GM23338 (cell line): ENCODE results near the gene PRCD. TPM values are rescaled to one million over a fixed set of nuclear protein-coding genes. Genes with fewer than 3 reads are reported as not detected.

Experiments
- ATAC-seq: fragments of 200-7000 bp; cut with Tn5 transposase; 3 replicates; pipeline ENCODE4 v1.9.1; 2020
- DNase-seq: peaks from one replicate; pipeline ENCODE4 v3.0.0-alpha.2; 2015; ENCODE audit warnings: low spot score
- H2AFZ ChIP-seq: fragments of 200-600 bp; sonication (generic); 2 replicates; pipeline ENCODE4 v1.8.0; 2016; ENCODE audit warnings: antibody characterized with exemption, mild to moderate bottlenecking, moderate library complexity
- H3F3A ChIP-seq: fragments of 200-600 bp; sonication (generic); replicated peaks from 2 replicates; pipeline ENCODE4 v1.8.0; 2017; ENCODE audit warnings: antibody characterized with exemption, mixed run types, low read depth
- H3K27ac ChIP-seq: fragments of 200-600 bp; sonication (generic); 2 replicates; pipeline ENCODE4 v1.6.1; 2016; ENCODE audit warnings: low read depth
- H3K27me3 ChIP-seq: fragments of 200-600 bp; sonication (generic); 2 replicates; pipeline ENCODE4 v1.8.0; 2016; ENCODE audit warnings: mild to moderate bottlenecking, mixed run types, moderate library complexity; ENCODE audit not compliant: insufficient read depth
- H3K36me3 ChIP-seq: fragments of 200-600 bp; sonication (generic); 2 replicates; pipeline ENCODE4 v1.8.0; 2016; ENCODE audit warnings: mild to moderate bottlenecking; ENCODE audit not compliant: insufficient read depth
- H3K4me1 ChIP-seq: fragments of 200-600 bp; sonication (generic); 2 replicates; pipeline ENCODE4 v1.8.0; 2016; ENCODE audit warnings: mild to moderate bottlenecking, moderate library complexity; ENCODE audit not compliant: insufficient read depth
- H3K4me2 ChIP-seq: fragments of 200-600 bp; sonication (generic); 2 replicates; pipeline ENCODE4 v1.7.1; 2017; ENCODE audit warnings: mixed run types
- H3K4me3 ChIP-seq: fragments of 200-600 bp; sonication (generic); 2 replicates; pipeline ENCODE4 v1.6.1; 2016; ENCODE audit warnings: mixed run types
- H3K79me2 ChIP-seq: fragments of 200-600 bp; sonication (generic); replicated peaks from 2 replicates; pipeline ENCODE4 v1.8.0; 2017; ENCODE audit warnings: mild to moderate bottlenecking; ENCODE audit not compliant: insufficient read depth
- H3K9me2 ChIP-seq: fragments of 200-600 bp; sonication (generic); 2 replicates; pipeline ENCODE4 v1.8.0; 2017; ENCODE audit not compliant: insufficient read depth
- H4K20me1 ChIP-seq: fragments of 200-600 bp; sonication (generic); replicated peaks from 2 replicates; pipeline ENCODE4 v1.8.0; 2017; ENCODE audit warnings: mild to moderate bottlenecking; ENCODE audit not compliant: insufficient read depth
- H3K27ac Mint-ChIP-seq: 2 replicates; pipeline ENCODE4 v1.8.0; 2020; ENCODE audit warnings: inconsistent platforms, mild to moderate bottlenecking, moderate library complexity, mixed read lengths
- H3K27me3 Mint-ChIP-seq: 3 replicates; pipeline ENCODE4 v1.8.0; 2022; ENCODE audit warnings: low read depth, mild to moderate bottlenecking, moderate library complexity, mixed read lengths, inconsistent platforms; ENCODE audit not compliant: insufficient read depth, poor library complexity
- H3K36me3 Mint-ChIP-seq: 3 replicates; pipeline ENCODE4 v1.8.0; 2021; ENCODE audit warnings: low read depth, mild to moderate bottlenecking, inconsistent platforms, moderate library complexity, mixed read lengths
- H3K4me1 Mint-ChIP-seq: 3 replicates; pipeline ENCODE4 v1.8.0; 2020; ENCODE audit warnings: mild to moderate bottlenecking, inconsistent platforms, mixed read lengths
- H3K4me3 Mint-ChIP-seq: 3 replicates; pipeline ENCODE4 v1.8.0; 2021; ENCODE audit warnings: moderate library complexity, mild to moderate bottlenecking, inconsistent platforms, mixed read lengths
- H3K9me3 Mint-ChIP-seq: 3 replicates; pipeline ENCODE4 v1.8.0; 2020; ENCODE audit warnings: moderate library complexity, mild to moderate bottlenecking, inconsistent platforms, mixed read lengths
- CTCF ChIP-seq, 2 experiments: fragments of 200-600 bp in 1 of 2; sonication (generic) in 1 of 2; conservative IDR thresholded peaks; 2 replicates each; pipeline versions ENCODE4 v1.5.1 to v1.6.1; 2016 to 2017; ENCODE audit warnings: antibody characterized with exemption in 2 of 2, low read depth in 2 of 2, mild to moderate bottlenecking in 2 of 2, moderate library complexity in 1 of 2
- ETS1 ChIP-seq: IDR thresholded peaks from 2 replicates; pipeline ENCODE4 v1.6.1; 2016; ENCODE audit warnings: antibody characterized with exemption
- EZH2 ChIP-seq: fragments of 200-600 bp; sonication (generic); IDR thresholded peaks from one replicate; pipeline ENCODE4 v1.8.0; 2017; ENCODE audit warnings: antibody characterized with exemption, mild to moderate bottlenecking, low read depth; ENCODE audit not compliant: unreplicated experiment
- EZH2phosphoT487 ChIP-seq: fragments of 200-600 bp; sonication (generic); IDR thresholded peaks from one replicate; pipeline ENCODE4 v1.8.1; 2018; ENCODE audit warnings: antibody characterized with exemption; ENCODE audit not compliant: unreplicated experiment
- JUNB ChIP-seq: IDR thresholded peaks from one replicate; pipeline ENCODE4 v1.6.1; 2016; ENCODE audit warnings: antibody characterized with exemption; ENCODE audit not compliant: unreplicated experiment
- NANOG ChIP-seq: IDR thresholded peaks from 2 replicates; pipeline ENCODE4 v1.6.1; 2016; ENCODE audit warnings: antibody characterized with exemption, borderline replicate concordance
- POLR2AphosphoS5 ChIP-seq: IDR thresholded peaks from 2 replicates; pipeline ENCODE4 v1.6.1; 2016; ENCODE audit warnings: antibody characterized with exemption, low read depth
- REST ChIP-seq: IDR thresholded peaks from one replicate; pipeline ENCODE4 v1.6.1; 2018; ENCODE audit warnings: antibody characterized with exemption; ENCODE audit not compliant: unreplicated experiment
- STAT1 ChIP-seq: IDR thresholded peaks from one replicate; pipeline ENCODE4 v1.6.1; 2016; ENCODE audit warnings: antibody characterized with exemption; ENCODE audit not compliant: unreplicated experiment
- polyA plus RNA-seq: library from polyadenylated mRNA; unstranded; fragments of >200 nt; fragmentation: Nextera tagmentation; extraction: Ambion mirVana; gene quantifications from 2 replicates; pipeline ENCODE4 v1.2.1, GENCODE V29; 2016
- total RNA-seq: library from RNA; depleted of rRNA; stranded (reverse); fragments of >200 nt; shearing (Covaris generic); gene quantifications from 2 replicates; pipeline ENCODE4 v1.2.3, GENCODE V29; 2014

Gene PRCD
- total and polyA plus RNA-seq, 2 experiments from 2014 or later = 0.38 to 1.6 TPM

GRCh38 chr17:76578376-76578775, 38.5 kb downstream of the PRCD start:
- Mint-ChIP-seq H3K27me3 (peaks cover 16% of the 10 kb centered on the region), H3K27ac (no peak overlapping the region), H3K9me3 (no peaks in the 10 kb centered on the region; the same call in 2 of the 3 replicates), H3K36me3 (no peaks in the 10 kb centered on the region), H3K4me3 (no peak overlapping the region), H3K4me1 (peaks cover 7% of the 10 kb centered on the region; the same call in 2 of the 3 replicates)
- Histone ChIP-seq H3K27ac (no peak overlapping the region), H2AFZ (no peak overlapping the region), H3K27me3 (peaks cover 35% of the 10 kb centered on the region), H3K4me3 (no peak overlapping the region), H4K20me1 (no peaks in the 10 kb centered on the region; the same call in 1 of the 2 replicates), H3K79me2 (no peaks in the 10 kb centered on the region), H3K36me3 (no peaks in the 10 kb centered on the region), H3K9me2 (no peaks in the 10 kb centered on the region), H3K4me2 (no peak overlapping the region), H3K4me1 (peaks cover 7% of the 10 kb centered on the region), H3F3A (no peaks in the 10 kb centered on the region)
- no peak for TF ChIP-seq NANOG
- TF ChIP-seq EZH2phosphoT487 = no peak
- no peak for TF ChIP-seq CTCF (conservative IDR thresholded peaks at IDR 0.05; ENCODE audit: low read depth in 2 of 2)
- no peak for TF ChIP-seq ETS1
- no peak for TF ChIP-seq POLR2AphosphoS5
- TF ChIP-seq JUNB = no peak
- TF ChIP-seq STAT1 = no peak
- no peak for TF ChIP-seq EZH2
- TF ChIP-seq REST = no peak
- DNase-seq (no peak), ATAC-seq (no peak)

- H3K79me2 ChIP-seq = no peaks in the 10 kb centered on the region
- H4K20me1 ChIP-seq = no peaks in the 10 kb centered on the region; the same call in 1 of the 2 replicates
- no peak overlapping the region for H2AFZ ChIP-seq
- H3K36me3 Mint-ChIP-seq = no peaks in the 10 kb centered on the region
- no peak overlapping the region for H3K27ac Mint-ChIP-seq
- no peaks in the 10 kb centered on the region for H3F3A ChIP-seq
- H3K4me1 ChIP-seq = peaks cover 7% of the 10 kb centered on the region
- no peak overlapping the region for H3K27ac ChIP-seq
- TF ChIP-seq POLR2AphosphoS5 (no peak), REST (no peak)
- no peak overlapping the region for H3K4me3 Mint-ChIP-seq
- H3K9me2 ChIP-seq = no peaks in the 10 kb centered on the region
- DNase-seq (no peak), ATAC-seq (no peak)
- no peaks in the 10 kb centered on the region; the same call in 2 of the 3 replicates for H3K9me3 Mint-ChIP-seq
- peaks cover 25% of the 10 kb centered on the region for H3K27me3 Mint-ChIP-seq
- no peak overlapping the region for H3K4me2 ChIP-seq
- no peaks in the 10 kb centered on the region for H3K36me3 ChIP-seq
- no peak overlapping the region for H3K4me3 ChIP-seq
- peaks cover 7% of the 10 kb centered on the region; the same call in 2 of the 3 replicates for H3K4me1 Mint-ChIP-seq
- peaks cover 44% of the 10 kb centered on the region for H3K27me3 ChIP-seq
Measured at GRCh38 chr17:76579281-76579680, 39.4 kb downstream of the PRCD start.
